ENCODE data around the gene KRT17.
"Not testable (repeated sequence)": the region's sequence is repeated elsewhere in the genome, so short reads cannot be mapped to it uniquely, and the experiment has no call there.

Gene KRT17

DNA sequence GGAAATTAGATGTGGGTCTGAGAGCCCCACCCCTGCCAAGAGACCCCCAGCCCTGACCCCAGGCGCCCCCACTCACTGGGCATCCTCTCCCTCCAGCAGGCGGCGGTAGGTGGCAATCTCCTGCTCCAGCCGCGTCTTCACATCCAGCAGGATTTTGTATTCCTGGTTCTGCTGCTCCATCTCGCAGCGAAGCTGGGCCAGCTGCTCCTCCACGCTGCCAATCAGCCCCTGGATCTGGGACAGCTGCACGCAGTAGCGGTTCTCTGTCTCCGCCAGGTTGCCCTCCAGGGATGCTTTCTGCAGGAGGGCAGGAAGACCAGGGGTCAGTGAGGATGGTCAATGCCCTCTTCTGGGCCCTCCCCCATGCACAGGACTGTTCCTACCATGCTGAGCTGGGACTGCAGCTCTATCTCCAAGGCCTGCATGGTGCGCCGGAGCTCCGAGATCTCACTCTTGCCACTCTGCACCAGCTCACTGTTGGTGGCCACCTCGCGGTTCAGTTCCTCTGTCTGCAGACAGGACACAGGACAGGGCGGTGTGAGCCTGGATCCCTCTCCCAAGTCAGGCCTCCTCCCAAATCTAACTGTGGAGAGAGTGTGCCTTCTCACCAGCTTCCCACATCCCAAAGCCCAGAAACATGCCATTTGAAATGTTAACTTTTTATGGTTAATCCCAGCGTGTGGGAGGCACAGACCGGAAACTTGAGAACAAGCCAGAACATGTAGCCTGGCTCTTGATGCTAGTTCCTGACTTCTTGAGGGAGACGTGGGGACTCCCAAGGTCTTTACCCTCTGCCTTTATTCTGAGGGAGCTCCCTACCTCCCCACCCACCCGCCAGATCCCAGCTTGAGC lies 3.6 kb downstream of the KRT17 start:
- DNase-seq (ENCODE audit: low spot score) = no peak

DNA sequence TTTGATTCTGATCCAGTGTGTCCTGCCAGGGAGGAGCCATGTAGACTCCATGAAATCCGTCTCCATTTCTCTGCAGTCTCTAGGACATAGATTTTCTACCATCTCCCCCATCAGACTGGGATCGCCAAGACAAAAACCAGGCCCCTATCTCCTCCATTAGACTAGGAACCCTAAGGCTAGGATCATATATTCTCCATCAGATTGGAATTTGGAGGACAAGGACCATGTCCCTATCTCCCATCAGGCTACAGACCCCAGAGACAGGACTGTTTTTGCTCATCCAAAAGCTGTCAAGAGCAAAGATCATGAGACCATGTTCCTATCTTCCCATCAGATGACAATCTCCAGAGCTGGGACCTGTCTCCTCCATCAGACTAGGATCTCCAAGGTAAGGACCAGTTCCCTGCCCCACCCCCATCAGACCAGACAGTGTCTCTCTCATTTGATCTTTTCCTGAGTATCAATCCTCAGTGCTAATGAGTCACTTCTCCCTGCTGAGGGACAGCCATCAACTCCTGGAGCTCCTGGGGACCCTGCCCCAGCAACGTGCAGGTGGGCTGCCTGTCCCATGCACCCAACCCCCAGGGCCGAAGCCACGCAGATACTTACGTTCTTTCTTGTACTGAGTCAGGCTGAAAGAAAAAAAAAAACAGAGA lies 4.3 kb downstream of the KRT17 start:
- DNase-seq (ENCODE audit: low spot score) = not testable (repeated sequence)

DNA sequence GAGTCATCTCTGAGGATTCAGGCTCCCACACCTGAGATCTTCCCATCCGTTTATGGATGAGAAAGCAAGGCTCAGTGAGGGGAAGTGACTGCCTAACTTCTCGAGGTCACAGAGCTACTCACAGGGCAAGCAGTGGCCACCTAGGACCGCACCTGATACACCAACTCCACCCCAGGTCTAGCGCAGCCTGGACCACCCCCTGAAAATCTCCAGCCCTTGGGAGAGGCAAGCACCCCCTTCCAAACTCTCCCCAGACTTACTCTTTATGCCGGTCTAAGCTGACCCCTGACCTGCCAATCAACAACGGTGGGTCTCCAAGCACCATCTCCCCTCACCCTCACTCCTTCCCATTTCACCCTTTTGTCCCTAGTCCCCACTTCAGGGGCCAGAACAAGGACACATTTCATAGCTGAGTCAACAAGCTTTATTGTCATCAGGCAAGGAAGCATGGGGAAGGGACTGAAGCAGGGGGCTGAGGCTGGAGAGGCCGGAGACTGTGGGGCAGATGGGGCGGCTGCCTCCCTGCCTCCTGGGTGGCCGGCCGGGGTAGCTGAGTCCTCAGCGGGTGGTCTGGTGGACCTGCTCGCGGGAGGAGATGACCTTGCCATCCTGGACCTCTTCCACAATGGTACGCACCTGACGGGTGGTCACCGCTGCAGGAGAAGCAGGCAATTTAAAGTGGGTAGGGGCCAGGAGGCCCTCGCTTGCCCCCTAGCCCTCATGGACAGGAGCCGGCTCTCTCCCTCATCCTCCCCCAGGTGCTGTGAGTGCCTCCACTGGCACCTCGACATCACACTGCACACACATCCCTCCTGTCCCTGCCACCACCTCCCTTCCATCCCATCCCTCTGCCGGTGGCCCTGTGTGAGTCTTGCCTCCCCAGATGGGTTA lies 5.1 kb downstream of the KRT17 start:
- DNase-seq (ENCODE audit: low spot score) = no peak

DNA sequence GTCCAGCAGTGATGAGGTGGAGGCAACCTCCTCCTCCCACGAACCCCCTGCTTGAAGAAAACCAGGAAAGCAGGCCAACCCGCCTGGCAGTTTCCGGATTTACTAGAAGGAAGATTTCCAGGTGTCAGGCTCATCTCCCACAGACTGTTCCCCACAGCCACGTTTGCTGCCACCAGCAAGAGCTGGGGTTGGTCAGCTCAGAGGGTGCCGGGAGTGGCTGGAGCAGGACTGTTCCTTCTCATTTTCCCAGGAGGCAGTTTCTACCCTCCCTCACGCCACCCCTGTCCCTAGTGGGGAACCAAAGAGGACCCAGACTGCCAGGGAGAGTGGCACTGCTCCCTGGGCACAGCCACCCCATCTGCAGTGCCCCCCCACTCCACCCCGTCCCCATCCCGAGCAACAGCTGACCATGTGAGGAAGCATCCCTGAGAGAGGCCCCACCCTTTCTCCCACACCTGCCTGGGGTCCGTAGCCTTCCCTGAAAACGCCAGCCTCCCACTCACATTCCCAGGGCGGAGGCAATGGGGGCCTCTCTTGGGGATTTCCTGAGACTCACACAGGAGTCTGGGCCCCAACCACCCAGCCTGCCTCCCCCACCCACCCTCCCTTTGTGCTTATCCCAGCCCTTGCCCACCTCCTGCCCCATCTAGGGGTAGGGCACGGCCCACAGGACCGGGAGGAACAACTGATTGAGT lies 5.9 kb downstream of the KRT17 start:
- no peak for DNase-seq (ENCODE audit: low spot score)

DNA sequence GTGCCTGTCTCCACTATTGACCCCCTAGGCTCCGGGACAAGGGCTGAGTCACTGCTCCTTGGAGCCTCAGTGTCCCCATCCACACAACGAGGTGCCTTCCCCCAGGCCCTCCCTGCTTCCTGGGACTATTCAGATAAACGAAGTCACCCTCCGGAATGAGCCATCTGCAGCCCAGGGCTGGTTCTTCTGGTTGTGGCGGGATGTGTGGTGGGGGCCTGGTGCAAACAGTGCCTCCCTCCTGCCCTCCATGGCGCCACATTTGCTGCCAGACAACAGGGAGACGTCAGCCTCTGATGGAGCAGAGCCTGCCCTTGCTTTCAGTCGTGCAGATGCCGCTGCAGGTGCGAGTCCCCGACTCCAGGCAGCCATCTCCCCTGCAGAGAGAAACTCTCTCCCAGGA lies 6.7 kb downstream of the KRT17 start:
- DNase-seq (ENCODE audit: low spot score) = no peak

DNA sequence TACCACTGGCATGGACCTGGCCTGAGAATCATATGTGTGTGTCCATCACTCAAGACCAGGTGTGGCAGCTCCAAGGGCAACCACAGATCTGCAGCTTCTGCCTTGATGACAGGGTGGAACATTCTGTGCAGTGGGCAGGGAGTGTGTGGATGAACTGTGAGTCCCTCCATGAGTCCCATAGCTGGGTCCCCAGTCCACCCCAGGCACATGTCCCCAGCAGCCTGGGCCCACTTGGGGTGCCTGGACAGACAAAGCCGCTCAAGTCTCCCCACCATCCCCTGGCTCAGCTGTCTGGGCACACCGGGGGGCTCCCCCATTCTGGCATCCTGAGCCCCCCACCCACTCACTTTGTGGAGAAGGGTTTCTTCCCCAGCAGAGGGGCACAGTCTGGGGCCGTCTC lies 7.2 kb downstream of the KRT17 start:
- no peak for DNase-seq (ENCODE audit: low spot score)

DNA sequence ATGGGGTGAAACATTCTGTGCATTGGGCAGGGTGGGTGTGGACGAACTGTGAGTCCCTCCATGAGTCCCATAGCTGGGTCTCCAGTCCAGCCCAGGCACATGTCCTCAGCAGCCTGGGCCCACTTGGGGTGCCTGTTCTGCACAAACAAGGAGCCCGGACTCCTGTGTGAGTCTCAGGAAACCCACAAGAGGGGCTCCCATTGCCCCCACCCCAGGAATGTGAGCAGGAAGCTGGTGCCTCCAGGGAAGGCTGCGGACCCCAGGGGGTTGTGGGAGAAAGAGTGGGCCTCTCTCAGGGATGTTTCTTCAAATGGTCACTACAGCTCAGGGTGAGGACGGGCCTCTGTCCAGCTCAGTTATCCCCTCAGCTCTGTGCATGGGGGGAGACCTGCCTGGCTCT lies 7.9 kb downstream of the KRT17 start:
- not testable (repeated sequence) for DNase-seq (ENCODE audit: low spot score)

DNA sequence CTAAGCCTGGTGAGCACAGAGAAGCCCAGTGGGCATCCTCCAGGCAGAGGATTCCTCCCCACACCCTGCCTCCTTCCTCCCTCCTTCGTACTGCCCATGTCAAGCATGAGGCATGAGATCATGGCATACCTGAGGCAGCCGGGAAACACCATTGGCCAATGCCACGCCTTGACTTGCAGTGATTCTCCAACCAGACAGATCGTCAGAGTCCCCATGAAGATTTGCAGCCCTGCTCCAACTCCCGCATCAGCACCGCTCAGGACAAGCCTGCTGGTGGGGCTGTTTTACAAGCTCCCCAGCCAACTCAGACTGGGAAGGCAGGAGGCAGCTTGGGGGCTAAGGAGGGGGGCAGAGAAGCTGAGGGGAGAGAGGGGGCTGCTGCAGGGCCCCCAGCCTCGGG lies 8.9 kb downstream of the KRT17 start:
- DNase-seq (ENCODE audit: low spot score) = no peak

DNA sequence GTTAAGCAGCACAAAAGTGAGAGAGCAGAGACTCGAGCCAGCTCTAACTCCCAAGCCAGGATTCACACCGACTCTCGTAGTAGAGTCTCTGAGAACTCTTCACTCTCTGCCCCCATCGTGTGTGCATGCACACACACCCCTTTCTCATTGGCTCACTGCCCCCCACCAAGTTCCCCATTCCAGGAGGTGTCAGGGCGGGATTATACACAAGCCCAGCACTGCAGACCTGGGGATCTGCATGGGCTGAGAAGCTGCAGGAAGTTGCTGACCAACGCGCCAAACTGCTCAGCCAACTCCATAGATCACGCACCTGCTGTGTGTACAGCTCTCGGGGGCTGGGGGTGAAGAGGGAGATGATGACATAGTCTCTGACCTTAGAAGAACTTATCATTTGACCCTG lies 9.6 kb downstream of the KRT17 start:
- DNase-seq (ENCODE audit: low spot score) = not testable (repeated sequence)

DNA sequence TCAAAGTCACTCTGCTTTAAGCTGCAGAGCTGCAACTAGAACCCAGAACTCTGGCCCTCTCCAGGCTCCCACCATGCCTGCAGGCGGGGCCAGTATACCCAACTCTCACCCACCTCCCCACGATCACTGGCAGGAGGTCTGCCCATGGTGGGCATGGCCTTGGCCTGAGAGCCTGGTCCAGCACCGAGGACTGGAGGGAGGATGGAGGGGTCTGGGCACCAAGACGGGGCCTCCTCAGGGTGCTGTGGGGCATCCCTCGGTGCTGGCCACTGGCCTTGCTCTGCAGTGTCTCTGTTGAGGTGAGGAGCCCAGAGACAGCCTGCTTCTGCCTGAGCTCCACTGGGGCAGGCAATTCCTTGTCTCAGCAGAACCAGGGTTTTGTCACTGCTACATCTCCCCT lies 10.3 kb downstream of the KRT17 start:
- DNase-seq (ENCODE audit: low spot score) = no peak

DNA sequence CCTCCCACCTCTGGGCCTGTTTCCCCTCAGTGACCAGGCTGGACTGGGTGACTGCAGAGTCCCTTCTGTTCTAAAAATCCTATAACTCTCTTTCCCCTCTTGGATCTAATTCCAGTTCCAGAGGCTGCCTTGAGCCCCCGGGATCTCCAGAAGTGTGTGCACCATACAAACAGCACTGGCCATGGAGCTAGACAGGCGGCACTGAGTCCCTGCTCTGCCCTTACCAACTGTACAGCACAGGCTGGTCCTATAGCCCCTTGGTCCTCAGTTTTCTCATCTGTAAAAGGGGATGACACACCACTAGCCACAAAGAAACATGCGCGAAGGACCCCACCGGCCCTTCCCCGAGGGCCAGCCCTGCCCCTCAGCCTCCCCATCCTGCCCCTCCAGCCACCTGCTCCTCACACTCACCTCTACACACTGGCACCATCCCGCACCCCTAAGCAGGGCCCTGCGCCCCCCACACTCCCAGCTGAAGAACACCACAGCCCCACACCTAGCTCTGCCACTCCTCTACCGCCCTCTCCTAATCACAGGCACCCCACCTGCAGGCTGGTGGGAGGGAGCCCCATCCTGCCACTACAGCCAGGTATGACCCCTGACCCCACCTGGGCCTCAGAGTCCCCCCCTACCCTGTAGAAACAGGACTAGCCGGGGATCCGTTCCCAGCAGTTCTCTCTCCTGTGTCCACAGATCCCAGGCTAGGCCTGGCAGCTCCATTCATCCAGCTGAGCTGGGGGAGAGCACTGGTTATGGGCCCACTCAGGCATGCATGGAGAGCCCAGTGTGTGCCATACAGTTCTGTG lies 10.9 kb downstream of the KRT17 start:
- DNase-seq (ENCODE audit: low spot score) = no peak

DNA sequence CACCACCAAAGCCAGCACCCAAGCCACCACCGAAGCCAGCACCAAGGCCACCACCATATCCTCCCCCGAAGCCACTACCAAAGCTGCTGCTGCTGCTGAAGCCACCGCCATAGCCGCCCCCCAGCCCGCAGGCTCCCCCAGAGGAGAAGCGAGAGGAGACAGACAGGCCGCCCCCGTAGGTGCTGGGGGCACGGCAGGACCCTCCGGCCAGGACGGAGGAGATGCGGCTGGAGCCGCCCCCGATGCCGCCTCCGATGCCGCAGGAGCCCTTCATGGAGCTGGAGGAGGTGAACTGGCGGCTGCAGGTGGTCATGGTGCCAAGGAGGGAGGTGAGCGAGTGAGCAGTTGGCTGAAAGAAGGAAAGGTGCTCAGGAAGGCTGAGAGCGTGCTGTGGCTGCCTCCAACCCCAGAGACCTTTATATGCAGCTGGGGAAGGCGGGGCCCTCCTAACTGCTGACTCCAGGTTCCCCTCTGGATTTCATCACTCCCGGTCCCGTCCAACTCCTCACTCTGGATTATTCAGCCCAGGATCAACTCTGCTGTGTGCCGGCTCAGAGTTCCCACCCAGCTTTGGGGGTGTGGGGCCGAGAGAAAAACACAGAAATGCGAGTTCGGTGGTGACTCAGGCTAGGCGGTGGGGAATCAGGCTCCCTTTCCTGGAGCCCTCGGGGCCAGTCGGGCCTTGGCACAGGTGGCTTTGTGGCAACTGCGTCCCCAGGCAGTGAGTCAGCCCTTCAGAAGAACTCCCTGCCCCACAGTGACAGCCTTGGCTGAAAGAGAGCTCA lies 11.8 kb downstream of the KRT17 start, which contains the start of gene KRT16:
TSS of gene KRT16 (minus strand) at position 392 of the 785 bp plus-strand sequence. CDS start at position 313, 79 bp downstream.
- DNase-seq (ENCODE audit: low spot score) = not testable (repeated sequence)

DNA sequence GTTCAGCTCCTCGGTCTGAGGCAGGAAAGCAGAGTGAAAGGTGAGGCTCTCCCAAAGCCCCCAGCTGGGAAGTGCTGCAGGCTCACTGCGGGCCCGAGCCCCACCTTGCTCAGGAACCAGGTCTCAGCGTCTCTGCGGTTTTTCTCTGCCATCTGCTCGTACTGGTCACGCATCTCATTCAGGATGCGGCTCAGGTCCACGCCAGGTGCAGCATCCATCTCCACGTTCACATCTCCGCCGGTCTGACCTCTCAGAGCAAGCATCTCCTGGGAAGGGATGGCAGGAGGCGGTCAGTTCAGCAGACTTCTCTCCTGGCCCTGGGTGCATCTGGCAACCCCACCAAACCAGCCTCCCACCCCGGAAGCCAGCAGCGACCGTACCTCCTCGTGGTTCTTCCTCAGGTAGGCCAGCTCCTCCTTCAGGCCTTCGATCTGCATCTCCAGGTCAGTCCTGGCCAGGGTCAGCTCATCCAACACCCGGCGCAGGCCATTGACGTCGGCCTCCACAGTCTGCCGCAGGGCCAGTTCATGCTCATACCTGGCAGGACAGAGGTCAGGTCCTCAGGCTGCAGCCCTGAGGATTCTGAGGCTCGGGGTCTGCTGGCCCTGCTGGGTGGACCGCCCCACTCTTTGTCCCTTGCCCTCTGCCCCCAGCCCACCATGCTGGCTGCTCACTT lies 13.3 kb downstream of the KRT17 start:
- no peak for DNase-seq (ENCODE audit: low spot score)

DNA sequence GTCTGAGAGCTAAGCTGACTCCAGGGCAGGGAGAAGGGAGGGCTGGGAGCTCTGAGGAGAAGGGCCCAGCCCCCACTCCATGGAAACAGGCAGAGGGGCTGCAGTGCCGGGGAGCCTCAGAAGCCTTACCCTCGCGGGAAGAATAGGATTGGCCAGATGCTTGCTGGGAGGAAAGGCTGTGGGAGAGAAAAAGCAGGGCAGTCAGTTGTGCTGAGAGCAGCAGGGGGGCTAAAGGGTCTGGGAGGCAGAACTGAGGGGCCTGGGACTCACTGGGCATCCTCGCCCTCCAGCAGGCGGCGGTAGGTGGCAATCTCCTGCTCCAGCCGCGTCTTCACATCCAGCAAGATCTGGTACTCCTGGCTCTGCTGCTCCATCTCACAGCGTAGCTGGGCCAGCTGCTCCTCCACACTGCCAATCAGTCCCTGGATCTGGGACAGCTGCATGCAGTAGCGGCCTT lies 14.3 kb downstream of the KRT17 start:
- DNase-seq (ENCODE audit: low spot score) = not testable (repeated sequence)

DNA sequence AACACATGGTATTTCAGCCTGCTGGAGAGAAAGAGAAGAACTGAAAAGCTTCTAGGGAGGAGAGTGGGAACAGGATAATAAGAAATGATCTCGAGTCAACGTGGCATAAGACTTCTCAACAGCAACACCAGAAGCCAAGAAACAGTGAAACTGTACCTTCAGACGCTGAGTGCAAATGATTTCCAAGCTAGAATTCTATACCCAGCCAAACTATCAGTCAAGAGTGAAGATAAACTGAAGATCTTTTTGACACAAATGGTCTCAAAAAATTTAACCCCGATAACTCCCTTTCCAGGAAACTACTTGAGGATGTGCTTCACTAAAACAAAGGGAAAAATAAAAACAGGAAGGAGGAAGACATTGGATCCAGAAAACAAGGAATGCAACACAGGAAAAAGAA lies 17.4 kb downstream of the KRT17 start:
- not testable (repeated sequence) for DNase-seq (ENCODE audit: low spot score)

DNA sequence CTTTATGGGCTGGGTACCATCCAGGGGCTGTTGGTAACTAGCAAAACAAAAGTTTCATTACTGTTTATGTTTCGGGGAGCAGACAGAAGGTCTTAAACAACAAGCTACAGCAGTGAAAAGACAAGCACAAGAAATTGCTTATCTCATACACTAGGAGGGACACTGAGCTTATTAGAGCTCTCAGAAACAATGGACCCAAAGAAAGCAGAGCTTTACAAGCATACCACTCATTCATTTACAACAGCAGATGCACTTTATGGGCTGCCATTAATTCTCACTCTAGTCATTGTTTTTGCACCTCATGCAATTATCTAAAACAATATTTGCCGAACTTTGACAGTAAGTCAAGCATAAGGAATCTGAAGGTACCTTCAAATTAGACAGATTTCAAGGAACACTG lies 21.9 kb downstream of the KRT17 start:
- no peak for DNase-seq (ENCODE audit: low spot score)

DNA sequence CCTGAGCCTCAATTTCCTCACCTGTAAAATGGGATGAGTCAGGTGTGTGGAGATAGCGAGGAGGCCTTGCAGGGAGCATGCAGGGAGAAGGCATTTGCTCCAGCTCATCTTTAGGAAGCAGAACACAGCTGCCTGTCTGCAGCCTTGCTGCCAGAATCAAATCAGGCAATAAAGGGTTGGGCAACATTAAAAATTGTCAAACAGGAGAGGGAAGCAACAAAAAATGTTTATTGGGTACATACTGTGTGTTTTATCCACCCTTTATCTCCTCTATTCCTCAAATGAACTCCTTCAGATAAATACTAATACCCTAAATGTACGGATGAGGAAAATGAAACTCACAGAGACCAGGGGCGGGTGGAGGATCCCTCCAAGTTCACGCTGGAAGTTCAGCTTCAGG lies 24.1 kb downstream of the KRT17 start:
- DNase-seq (ENCODE audit: low spot score) = no peak

DNA sequence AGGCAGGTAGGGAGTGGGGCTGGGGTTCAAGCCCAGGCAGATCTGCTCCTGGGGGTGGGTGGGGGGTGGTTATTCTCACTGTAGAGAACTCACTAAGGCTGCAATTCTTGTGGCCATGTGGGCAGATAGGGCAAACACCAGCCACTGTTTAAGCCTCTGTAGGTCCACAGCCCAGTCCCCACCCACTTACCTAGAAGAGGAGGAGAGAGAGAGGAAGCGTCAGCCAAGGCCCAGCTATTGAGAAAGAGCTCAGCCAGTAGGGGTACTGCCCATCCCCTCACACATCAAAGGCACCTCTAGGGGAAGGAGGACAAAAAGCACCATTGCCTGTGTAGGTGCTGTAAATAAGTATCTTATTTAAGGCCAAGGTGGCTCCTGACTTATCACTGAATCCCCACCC lies 24.7 kb downstream of the KRT17 start:
- no peak for DNase-seq (ENCODE audit: low spot score)

DNA sequence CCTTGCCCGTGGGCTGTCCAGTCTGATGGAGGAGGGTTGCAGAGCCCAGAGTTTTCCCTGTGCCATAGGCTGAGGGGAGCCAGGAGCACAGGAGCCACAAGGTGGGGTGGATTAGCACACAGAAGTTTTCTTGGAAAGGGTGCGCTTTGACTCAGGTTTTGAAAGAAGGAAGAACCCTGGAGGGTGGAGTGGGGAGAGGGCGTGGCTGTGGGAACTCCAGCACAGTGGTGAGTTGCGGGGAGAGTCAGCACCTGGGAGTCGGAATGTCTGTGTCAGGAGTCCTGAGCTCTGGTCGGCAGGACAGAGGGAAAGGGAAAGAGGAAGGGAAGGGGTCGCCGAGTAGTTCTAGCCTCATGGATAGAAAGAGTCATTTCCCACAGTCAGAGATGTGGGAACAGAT lies 28.8 kb downstream of the KRT17 start:
- DNase-seq (ENCODE audit: low spot score) = no peak
